HG03342 (cell line): Measurements from ENCODE around the gene DNAJC5.
"Not testable (repeated sequence)": the region's sequence is repeated elsewhere in the genome, so short reads cannot be mapped to it uniquely, and the experiment has no call there.

Experiments used
- ATAC-seq: cut with Tn5 transposase; IDR thresholded peaks from one replicate; pipeline ENCODE4 v1.9.1; 2021; ENCODE audit warnings: mild to moderate bottlenecking, moderate library complexity; ENCODE audit not compliant: unreplicated experiment

Gene DNAJC5

DNA sequence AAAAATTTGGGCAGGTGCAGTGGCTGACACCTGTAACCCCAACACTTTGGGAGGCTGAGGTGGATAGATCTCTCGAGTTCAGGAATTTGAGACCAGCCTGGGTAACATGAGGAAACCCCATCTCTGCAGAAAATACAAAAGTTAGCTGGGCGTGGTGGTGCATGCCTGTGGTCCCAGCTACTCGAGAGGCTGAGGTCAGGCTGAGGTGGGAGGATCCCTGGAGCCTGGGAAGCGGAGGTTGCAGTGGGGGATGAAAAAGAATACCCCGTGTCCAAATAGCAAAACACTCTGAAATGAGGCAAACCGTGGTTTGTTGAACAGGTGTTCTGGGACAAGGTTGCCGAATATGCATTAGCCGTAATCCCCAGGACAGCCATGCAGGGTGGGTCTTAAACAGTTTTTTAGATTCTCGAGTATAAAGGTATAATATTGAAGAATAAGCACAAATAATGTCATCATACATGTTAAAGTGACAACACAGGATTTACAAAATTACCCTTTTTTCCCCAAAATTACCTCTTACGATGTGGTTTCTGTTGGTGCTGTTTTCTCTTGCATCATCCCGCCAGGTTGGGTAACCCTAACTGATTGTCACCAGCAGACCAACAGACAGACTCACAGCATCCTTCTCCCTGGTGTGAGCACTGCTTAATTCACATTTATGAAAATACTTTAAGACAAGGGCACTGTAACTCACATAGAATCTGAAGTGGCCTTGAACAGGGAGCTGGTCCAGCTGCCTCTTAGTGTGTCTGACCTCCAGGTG lies 9.1 kb downstream of the DNAJC5 start:
- no peak for ATAC-seq

GRCh38 chr20:63908008-63908682 lies 13.2 kb downstream of the DNAJC5 start:
- ATAC-seq, result no peak

GRCh38 chr20:63911176-63911575 lies 16.2 kb downstream of the DNAJC5 start:
- no peak for ATAC-seq

GRCh38 chr20:63913768-63914167 lies 18.8 kb downstream of the DNAJC5 start:
- no peak for ATAC-seq

GRCh38 chr20:63915471-63915870 lies 20.5 kb downstream of the DNAJC5 start:
- ATAC-seq, result no peak

- not testable (repeated sequence) for ATAC-seq
Observed at GRCh38 chr20:63916371-63916939, 21.5 kb downstream of the DNAJC5 start.

DNA sequence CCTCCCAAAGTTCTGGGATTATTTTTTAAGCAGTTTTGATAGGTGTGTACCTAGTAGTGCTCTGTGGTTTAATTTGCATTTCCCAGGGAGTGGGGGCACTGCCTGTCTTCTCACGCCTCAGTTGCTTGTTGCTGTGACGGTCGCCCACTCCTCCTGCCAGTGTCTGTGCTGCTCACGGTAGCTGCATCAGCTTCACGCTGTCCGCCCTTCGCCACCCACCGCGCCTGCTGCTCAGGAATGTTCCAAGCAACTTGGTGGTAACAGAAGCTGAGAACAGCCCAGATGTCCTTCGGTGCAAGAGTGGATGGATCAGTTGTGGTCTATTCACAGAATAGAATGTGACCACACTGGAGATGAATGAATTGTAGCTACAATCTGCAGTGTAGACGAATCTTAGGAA lies 22.9 kb downstream of the DNAJC5 start:
- ATAC-seq, result no peak

DNA sequence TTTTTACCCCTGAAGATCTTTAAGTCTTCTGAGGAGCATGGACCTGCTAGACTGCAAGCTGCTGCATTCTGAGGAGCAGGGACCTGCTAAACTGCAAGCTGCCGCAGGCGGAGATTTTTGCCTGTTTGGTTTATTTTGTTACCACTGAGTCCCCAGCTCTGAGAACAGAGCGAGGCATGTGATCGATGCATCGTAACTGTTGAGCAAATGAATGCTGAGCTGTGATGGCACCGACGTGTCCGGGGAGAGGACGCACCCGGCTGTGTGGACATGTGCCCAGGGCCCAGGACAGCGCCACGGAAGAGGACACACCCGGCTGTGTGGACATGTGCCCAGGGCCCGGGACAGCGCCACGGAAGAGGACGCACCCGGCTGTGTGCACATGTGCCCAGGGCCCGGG lies 24.2 kb downstream of the DNAJC5 start:
- ATAC-seq, result no peak

- no peak for ATAC-seq
Observed at GRCh38 chr20:63920226-63920625, 25.3 kb downstream of the DNAJC5 start.

DNA sequence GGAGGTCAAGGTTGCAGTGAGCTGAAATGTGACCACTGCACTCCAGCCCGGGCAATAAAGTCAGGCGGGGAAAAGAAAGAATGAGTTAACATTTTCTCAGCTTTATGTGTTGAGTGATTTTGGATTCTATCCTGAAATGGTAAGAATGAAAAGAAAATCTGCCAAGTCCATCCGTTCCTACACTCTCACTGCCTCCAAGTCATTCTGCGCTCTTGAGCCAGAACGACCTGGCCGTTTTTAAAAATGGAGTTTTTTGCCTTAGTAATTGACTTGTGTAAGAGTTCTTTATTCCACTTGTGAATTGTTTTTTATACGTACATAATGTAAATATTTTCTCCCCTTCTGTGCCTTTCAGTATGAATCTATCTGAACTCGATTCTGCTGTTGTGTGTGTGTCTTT lies 28.7 kb downstream of the DNAJC5 start:
- ATAC-seq, result no peak

- no peak for ATAC-seq
Observed at GRCh38 chr20:63924241-63924640, 29.3 kb downstream of the DNAJC5 start.

DNA sequence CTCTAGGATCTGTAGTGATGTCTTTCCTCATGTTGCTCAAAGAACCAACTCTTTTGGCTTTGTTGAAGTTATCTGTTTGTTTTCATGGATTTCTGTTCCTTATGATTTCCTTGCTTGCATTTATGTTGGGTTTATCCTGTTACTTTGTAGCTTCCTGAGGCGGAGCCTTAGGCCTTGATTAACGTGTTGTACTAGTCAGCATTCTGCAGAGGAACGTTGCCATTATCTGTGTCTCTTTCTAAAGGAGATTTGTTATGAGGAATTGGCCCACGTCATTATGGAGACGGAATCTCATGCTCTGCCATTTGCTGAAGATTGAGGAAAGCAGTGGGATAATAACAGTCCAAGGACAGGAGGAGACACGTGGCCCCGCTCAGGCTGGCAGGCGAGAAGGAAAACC lies 31.4 kb downstream of the DNAJC5 start:
- ATAC-seq, result no peak

GRCh38 chr20:63929071-63929470 lies 34.1 kb downstream of the DNAJC5 start:
- no peak for ATAC-seq

GRCh38 chr20:63929473-63929883 lies 34.6 kb downstream of the DNAJC5 start:
- ATAC-seq, result not testable (repeated sequence)

GRCh38 chr20:63930971-63931553 lies 36.1 kb downstream of the DNAJC5 start:
- no peak for ATAC-seq

DNA sequence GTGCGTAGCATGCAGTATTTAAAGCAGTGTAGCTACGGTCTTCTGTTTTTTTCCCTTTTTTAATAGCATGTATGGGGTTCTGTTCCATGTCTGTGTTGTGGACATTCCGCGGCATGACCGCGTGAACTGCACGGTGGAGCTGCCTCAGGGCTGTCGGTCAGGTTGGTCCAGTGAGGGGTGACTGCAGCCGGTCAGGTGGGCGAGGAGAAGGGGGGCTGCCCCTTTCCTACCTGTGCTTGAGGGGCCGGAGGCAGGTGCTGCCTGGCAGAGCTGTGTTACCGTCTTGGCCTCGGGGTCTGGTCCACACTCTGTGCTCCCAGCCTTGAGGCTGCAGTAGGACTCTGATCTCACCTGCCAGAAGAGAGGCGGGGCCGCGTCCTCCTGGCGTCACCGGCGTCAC lies 36.8 kb downstream of the DNAJC5 start:
- no peak for ATAC-seq

DNA sequence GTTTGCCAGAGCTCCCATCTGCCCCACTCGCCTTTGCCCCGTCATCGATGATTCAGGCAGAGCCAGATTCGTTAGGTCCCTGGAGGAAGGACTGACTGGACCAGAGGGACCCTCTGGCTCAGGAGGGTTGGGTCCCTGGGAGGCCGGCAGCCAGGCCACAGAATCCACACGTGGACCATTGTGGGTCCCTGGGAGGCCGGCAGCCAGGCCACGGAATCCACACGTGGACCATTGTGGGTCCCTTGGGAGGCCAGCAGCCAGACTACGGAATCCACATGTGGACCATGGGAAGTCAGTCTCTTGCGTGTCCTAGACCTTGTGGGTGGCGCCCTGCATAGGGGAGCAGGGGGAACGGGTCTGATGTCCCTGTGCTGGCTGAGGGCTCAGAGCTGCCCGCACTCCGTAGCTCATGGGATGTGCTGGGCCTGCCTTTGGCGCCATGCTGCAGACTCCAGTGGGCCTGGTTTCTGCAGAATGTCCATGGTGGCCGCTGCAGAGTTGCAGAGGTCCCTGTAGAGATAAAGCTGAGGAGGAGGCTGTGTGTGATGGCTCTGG lies 37.8 kb downstream of the DNAJC5 start:
- ATAC-seq, result no peak

GRCh38 chr20:63933646-63934045 lies 38.7 kb downstream of the DNAJC5 start:
- ATAC-seq, result no peak

- ATAC-seq, result no peak
Observed at GRCh38 chr20:63934271-63935068, 39.5 kb downstream of the DNAJC5 start.

DNA sequence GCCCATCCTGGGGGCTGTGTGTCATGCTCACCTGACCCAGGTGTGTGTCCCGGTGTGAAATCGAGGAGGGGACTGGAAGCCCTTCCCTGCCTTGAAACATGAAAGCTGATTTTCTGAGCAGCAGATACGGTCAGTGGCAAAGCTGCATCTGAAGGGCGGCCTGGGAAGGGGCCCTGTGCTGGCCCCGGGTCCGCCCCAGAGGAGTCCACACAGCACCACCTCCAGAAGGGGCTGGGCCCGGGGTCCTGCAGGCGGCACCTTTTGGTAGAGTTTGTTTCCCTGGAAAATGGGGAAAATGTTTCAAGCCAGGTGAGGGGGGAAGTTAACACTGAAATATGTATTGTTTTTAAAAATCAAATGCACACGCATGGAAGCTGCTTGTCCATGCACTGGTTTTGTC lies 40.5 kb downstream of the DNAJC5 start:
- no peak for ATAC-seq

DNA sequence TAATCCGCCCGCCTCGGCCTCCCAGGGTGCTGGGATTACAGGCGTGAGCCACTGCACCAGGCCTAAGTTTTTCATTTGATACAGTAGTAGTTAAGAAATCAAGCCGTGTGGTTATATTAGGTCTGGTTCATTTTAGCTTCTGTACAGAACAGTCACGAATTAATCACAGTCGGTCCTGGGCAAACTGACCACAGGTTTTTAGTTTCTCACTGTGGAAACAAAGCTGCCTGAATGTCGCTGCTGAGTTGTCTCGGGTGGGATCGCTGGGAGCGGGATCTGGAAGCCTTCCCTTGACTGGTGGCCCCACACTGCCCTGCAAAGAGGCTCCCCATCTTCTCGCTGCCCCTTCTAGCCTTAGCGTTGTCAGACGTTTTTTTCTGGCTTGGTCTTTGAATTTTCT lies 42.7 kb downstream of the DNAJC5 start:
- ATAC-seq, result no peak
